T-helper 1 cell (primary cell): ENCODE results near the gene LRWD1.

Source experiments
- DNase-seq, 5 donors: peaks; one replicate each; pipeline ENCODE4 v3.0.0-alpha.2; 2012 to 2020
- total RNA-seq, 4 donors: gene quantifications; one replicate each; lab custom pipeline; 2026; lab: John Stamatoyannopoulos, UW

The LRWD1 gene
- total RNA-seq, result 19.9 to 22.2 (median 21.3) reads per million in 4 donors

GRCh38 chr7:102464577-102465280, at the start of gene LRWD1, which contains the start of gene ALKBH4:
TSS of gene LRWD1 (plus strand) at chr7:102464984. CDS start at chr7:102465081, 97 bp downstream.
TSS of gene ALKBH4 (minus strand) at chr7:102464863. CDS start at chr7:102464836, 27 bp downstream.
- peak; percentile 88 to 94 (median 90) for DNase-seq

GRCh38 chr7:102415685-102416225, 49.0 kb upstream of the LRWD1 start:
- peak in 4 of 5 donors; percentile 27 to 89 (median 32) for DNase-seq

GRCh38 chr7:102416406-102416805, 48.4 kb upstream of the LRWD1 start:
- no peak for DNase-seq

- peak in 1 of 5 donors; percentile 60 for DNase-seq
Measured at GRCh38 chr7:102417105-102417504, 47.7 kb upstream of the LRWD1 start.

- DNase-seq, result peak in 1 of 5 donors; percentile 26
Measured at GRCh38 chr7:102418592-102418991, 46.2 kb upstream of the LRWD1 start.

- DNase-seq, result no peak
Measured at GRCh38 chr7:102421706-102422240, 43.0 kb upstream of the LRWD1 start.

GRCh38 chr7:102424129-102424551, 40.6 kb upstream of the LRWD1 start:
- DNase-seq, result no peak

GRCh38 chr7:102424787-102425218, 40.0 kb upstream of the LRWD1 start:
- no peak for DNase-seq

GRCh38 chr7:102425639-102426267, 39.0 kb upstream of the LRWD1 start:
- peak; percentile 72 to 93 (median 80) for DNase-seq

GRCh38 chr7:102426268-102427018, 38.3 kb upstream of the LRWD1 start:
- DNase-seq, result peak; percentile 35 to 88 (median 59)

- no peak for DNase-seq
Measured at GRCh38 chr7:102427019-102427405, 37.8 kb upstream of the LRWD1 start.

- no peak for DNase-seq
Measured at GRCh38 chr7:102429141-102429899, 35.5 kb upstream of the LRWD1 start.

GRCh38 chr7:102431617-102432298, 33.0 kb upstream of the LRWD1 start:
- peak; percentile 58 to 75 (median 71) for DNase-seq

- peak in 2 of 5 donors; percentile 12 to 38 for DNase-seq
Measured at GRCh38 chr7:102432442-102433218, 32.2 kb upstream of the LRWD1 start.

GRCh38 chr7:102433219-102434038, 31.4 kb upstream of the LRWD1 start, which contains the start of gene ORAI2:
TSS of gene ORAI2 (plus strand) at chr7:102433575. CDS start at chr7:102438957, 5,382 bp downstream.
- DNase-seq, result peak; percentile 76 to 91 (median 80)

- DNase-seq, result peak in 1 of 5 donors; percentile 22
Measured at GRCh38 chr7:102434039-102434486, 30.7 kb upstream of the LRWD1 start.

- DNase-seq, result no peak
Measured at GRCh38 chr7:102436118-102436517, 28.7 kb upstream of the LRWD1 start.

GRCh38 chr7:102439963-102440795, 24.6 kb upstream of the LRWD1 start:
- DNase-seq, result no peak
